Tracheal epithelial cell (primary cell): ENCODE data around the gene CXorf66. TPM values are rescaled to one million over a fixed set of nuclear protein-coding genes. Genes with fewer than 3 reads are reported as not detected.

Source experiments
- total RNA-seq: library from RNA; depleted of rRNA; stranded (reverse); fragments of >200 nt; gene quantifications from 2 replicates; pipeline ENCODE4 v1.2.1, GENCODE V29; 2014

Gene CXorf66
- total RNA-seq, result not detected in 2 replicates

DNA sequence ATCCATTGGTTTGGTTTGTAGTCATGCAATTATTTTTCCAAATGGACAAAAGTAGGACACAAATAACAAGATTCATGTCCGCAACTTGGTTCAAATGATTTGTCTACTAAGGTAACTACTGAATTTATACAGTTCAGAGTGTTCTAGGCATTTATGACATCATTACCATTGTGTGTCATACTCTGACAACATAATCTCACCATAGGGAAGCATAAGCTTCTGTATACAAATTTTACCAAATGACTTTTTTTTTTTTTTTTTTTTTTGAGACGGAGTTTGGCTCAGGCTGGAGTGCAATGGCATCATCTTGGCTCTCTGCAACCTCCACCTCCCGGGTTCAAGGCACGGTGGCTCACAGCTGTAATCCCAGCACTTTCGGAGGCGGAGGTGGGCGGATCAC, at the start of gene CXorf66:
Gene CXorf66 (minus strand): TSS at position 101 of the 400 bp plus-strand sequence. CDS start 25 bp downstream, at position 76.

DNA sequence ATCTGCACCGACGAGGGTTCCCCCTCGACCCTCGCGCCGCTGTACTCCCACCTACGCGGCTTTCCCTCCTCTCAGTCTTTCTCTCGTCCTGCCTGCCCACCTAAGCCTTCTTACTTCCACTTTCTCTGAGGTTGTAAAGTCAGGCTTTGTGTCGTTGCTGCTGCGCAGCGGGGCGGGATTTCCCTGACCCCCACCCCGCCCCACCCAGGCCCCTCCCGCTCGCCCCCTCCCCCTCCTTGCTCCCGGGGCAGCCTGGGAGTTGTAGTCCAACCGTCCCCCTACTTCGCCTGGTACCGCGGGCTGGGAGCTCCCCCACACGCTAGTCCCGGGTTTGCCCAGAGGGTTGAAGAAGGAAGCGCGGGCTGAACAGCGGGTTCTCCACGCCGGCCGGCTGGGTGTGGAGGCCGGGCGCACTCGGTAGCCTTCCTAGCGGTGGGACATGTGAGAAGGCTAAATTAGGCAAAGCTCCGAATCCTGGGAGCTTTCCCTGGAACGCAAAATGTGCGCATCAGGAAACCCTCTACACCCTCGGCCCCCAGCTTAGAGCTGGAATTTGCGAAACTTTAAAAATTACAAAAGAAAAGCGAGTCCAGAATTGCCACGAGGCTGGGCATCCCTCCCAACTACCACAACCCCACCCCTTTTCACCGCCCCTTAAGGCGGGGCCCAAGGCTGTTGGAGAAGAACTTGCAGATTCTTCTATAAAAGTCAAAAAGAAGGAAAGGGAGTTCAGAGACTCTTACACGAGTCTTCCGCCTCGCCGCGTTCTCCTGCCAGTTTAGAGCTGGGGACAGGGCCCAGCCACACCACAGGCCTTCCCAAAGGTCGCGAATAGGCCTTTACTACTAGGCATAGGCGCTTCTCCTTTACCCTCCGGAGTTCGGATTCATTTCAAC, 32.2 kb downstream of the CXorf66 start, which contains the start of gene ATP11C:
Gene ATP11C (minus strand): TSS at position 153 of the 896 bp plus-strand sequence. CDS start 1,011 bp downstream, outside the sequence.

Other genes starting within 250 kb of the CXorf66 start
- gene ATP11C, start 32.5 kb downstream of the CXorf66 start, total RNA-seq, result 12.4 and 19.3 TPM in 2 replicates